Neural progenitor cell (in vitro differentiated cells): ENCODE measurements around the gene ATP6V1G1. TPM values are rescaled to one million over a fixed set of nuclear protein-coding genes. Genes with fewer than 3 reads are reported as not detected.

Source experiments
- DNase-seq: peaks from one replicate; pipeline ENCODE4 v3.0.0-alpha.2; 2016; ENCODE audit warnings: low spot score
- H2AFZ ChIP-seq: fragments of 200-600 bp; sonication (generic); replicated peaks from 2 replicates; pipeline ENCODE4 v1.6.1; 2016; ENCODE audit warnings: antibody characterized with exemption
- H3F3A ChIP-seq: fragments of 200-600 bp; sonication (generic); 2 replicates; pipeline ENCODE4 v1.6.1; 2016; ENCODE audit warnings: antibody characterized with exemption, low read depth
- H3K27ac ChIP-seq: fragments of 200-600 bp; sonication (generic); 2 replicates; pipeline ENCODE4 v1.5.1; 2016; ENCODE audit warnings: mild to moderate bottlenecking
- H3K27me3 ChIP-seq: fragments of 200-600 bp; sonication (generic); 2 replicates; pipeline ENCODE4 v1.6.1; 2016; ENCODE audit warnings: mild to moderate bottlenecking, moderate library complexity
- H3K36me3 ChIP-seq: fragments of 200-600 bp; sonication (generic); 2 replicates; pipeline ENCODE4 v1.5.1; 2016
- H3K4me1 ChIP-seq: fragments of 200-600 bp; sonication (generic); 2 replicates; pipeline ENCODE4 v1.6.1; 2016; ENCODE audit warnings: mixed run types
- H3K4me2 ChIP-seq: fragments of 200-600 bp; sonication (generic); 2 replicates; pipeline ENCODE4 v1.6.1; 2016
- H3K4me3 ChIP-seq: fragments of 200-600 bp; sonication (generic); 2 replicates; pipeline ENCODE4 v1.5.1; 2016
- H3K79me2 ChIP-seq: fragments of 200-600 bp; sonication (generic); 2 replicates; pipeline ENCODE4 v1.6.1; 2016; ENCODE audit warnings: low read depth
- H3K9ac ChIP-seq: fragments of 200-600 bp; sonication (generic); 2 replicates; pipeline ENCODE4 v1.6.1; 2016
- H3K9me3 ChIP-seq: fragments of 200-600 bp; sonication (generic); 2 replicates; pipeline ENCODE4 v1.5.1; 2016; ENCODE audit warnings: low read depth
- H4K20me1 ChIP-seq: fragments of 200-600 bp; sonication (generic); 2 replicates; pipeline ENCODE4 v1.6.1; 2016; ENCODE audit warnings: low read depth
- H3K27ac Mint-ChIP-seq: 3 replicates; pipeline ENCODE4 v1.8.0; 2021; ENCODE audit warnings: mixed read lengths
- H3K27me3 Mint-ChIP-seq: 2 replicates; pipeline ENCODE4 v1.8.0; 2022; ENCODE audit warnings: low read depth, mild to moderate bottlenecking, inconsistent platforms, moderate library complexity, mixed read lengths; ENCODE audit not compliant: insufficient read depth
- H3K36me3 Mint-ChIP-seq: 3 replicates; pipeline ENCODE4 v1.8.0; 2021; ENCODE audit warnings: mixed read lengths
- H3K4me1 Mint-ChIP-seq: 3 replicates; pipeline ENCODE4 v1.8.0; 2021; ENCODE audit warnings: mixed read lengths
- H3K4me3 Mint-ChIP-seq: 3 replicates; pipeline ENCODE4 v1.8.0; 2021; ENCODE audit warnings: mild to moderate bottlenecking, moderate library complexity, mixed read lengths
- H3K9me3 Mint-ChIP-seq: 3 replicates; pipeline ENCODE4 v1.8.0; 2020; ENCODE audit warnings: mixed read lengths
- EZH2 ChIP-seq: fragments of 200-600 bp; sonication (generic); IDR thresholded peaks from 2 replicates; pipeline ENCODE4 v1.6.1; 2017; ENCODE audit warnings: antibody characterized with exemption, mild to moderate bottlenecking, moderate library complexity
- EZH2phosphoT487 ChIP-seq: fragments of 200-600 bp; sonication (generic); IDR thresholded peaks from 2 replicates; pipeline ENCODE4 v1.6.1; 2017; ENCODE audit warnings: antibody characterized with exemption
- total RNA-seq: library from RNA; depleted of rRNA; stranded (reverse); fragments of >200 nt; gene quantifications from 2 replicates; pipeline ENCODE4 v1.2.3, GENCODE V29; 2015; ENCODE audit warnings: low replicate concordance
- TF ChIP-seq, protein P1 (sequence below): fragments of 200-600 bp; sonication (generic); IDR thresholded peaks from 2 replicates; pipeline ENCODE4 v1.5.1; 2017; ENCODE audit warnings: antibody characterized with exemption, mild to moderate bottlenecking

The ATP6V1G1 gene
- total RNA-seq, 1 donor from 2014 or later, result 253 TPM

DNA sequence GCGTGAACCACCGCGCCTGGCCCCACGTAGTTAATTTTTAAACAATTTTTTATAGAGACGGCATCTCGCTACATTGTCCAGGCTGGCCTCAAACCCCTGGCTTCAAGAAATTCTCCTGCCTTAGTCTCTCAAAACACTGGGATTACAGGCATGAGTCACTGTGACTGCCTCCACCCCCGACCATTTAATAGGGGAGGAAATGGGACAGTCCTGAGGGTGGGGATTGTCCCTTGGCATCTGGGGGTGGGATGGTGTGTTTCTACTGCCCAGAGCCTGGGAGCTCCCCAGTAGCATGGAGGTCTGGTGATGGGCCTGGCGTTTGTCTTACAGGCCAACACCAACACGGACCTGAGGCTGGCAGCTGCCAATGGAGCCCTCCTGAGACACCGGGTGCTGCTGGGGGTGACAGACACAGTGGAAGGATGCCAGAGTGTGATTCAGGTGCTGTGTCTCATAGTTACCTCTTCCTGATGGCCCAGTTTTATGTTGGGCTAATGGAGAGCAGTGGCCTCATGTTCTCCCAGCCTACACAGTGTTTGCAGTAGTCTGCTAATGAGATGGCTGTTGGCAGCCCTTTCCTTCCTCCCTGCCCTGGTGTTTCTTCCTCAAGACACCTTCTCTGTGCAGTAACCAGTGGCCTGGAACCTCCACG lies 46.0 kb downstream of the ATP6V1G1 start:
- Histone ChIP-seq H4K20me1 (no peaks in the 10 kb centered on the region), H2AFZ (no peak overlapping the region), H3K36me3 (no peaks in the 10 kb centered on the region), H3F3A (no peaks in the 10 kb centered on the region), H3K79me2 (no peaks in the 10 kb centered on the region), H3K27ac (no peak overlapping the region), H3K4me1 (no peaks in the 10 kb centered on the region), H3K27me3 (no peaks in the 10 kb centered on the region), H3K9ac (no peak overlapping the region), H3K9me3 (no peaks in the 10 kb centered on the region), H3K4me2 (no peak overlapping the region), H3K4me3 (no peak overlapping the region)
- peaks cover 2% of the 10 kb centered on the region for H3K36me3 Mint-ChIP-seq
- no peak overlapping the region for H3K4me3 Mint-ChIP-seq
- no peak for DNase-seq
- TF ChIP-seq EZH2, result no peak
- TF ChIP-seq, protein P1, sequence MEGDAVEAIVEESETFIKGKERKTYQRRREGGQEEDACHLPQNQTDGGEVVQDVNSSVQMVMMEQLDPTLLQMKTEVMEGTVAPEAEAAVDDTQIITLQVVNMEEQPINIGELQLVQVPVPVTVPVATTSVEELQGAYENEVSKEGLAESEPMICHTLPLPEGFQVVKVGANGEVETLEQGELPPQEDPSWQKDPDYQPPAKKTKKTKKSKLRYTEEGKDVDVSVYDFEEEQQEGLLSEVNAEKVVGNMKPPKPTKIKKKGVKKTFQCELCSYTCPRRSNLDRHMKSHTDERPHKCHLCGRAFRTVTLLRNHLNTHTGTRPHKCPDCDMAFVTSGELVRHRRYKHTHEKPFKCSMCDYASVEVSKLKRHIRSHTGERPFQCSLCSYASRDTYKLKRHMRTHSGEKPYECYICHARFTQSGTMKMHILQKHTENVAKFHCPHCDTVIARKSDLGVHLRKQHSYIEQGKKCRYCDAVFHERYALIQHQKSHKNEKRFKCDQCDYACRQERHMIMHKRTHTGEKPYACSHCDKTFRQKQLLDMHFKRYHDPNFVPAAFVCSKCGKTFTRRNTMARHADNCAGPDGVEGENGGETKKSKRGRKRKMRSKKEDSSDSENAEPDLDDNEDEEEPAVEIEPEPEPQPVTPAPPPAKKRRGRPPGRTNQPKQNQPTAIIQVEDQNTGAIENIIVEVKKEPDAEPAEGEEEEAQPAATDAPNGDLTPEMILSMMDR, result no peak
- TF ChIP-seq EZH2phosphoT487, result no peak
- no peaks in the 10 kb centered on the region for H3K9me3 Mint-ChIP-seq
- H3K27me3 Mint-ChIP-seq, result no peaks in the 10 kb centered on the region
- no peaks in the 10 kb centered on the region for H3K4me1 Mint-ChIP-seq
- no peak overlapping the region for H3K27ac Mint-ChIP-seq

DNA sequence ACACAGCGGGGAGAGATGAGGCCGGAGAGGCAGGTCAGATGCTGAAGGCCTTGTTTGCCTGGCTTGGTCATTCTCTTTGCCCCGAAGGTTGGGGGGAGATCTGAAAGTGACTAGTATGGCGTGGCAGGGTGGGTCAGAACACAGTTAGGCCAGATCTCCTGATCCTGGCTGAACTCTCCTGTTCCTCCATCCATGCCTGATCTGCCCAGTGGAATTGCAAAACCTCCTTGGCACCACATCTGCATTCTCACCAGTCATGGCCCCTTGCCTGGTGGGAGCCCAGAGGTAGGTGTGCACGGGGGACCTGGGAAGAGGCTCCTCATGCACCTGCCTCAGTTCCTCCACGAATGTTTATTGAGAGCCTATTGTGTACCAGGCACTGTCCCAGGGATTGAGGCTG lies 46.8 kb downstream of the ATP6V1G1 start:
- Histone ChIP-seq H3K27ac (no peak overlapping the region), H3K27me3 (no peaks in the 10 kb centered on the region), H3K4me3 (no peak overlapping the region), H3K9me3 (no peaks in the 10 kb centered on the region), H3F3A (no peaks in the 10 kb centered on the region), H3K4me1 (no peaks in the 10 kb centered on the region), H3K36me3 (no peaks in the 10 kb centered on the region), H3K79me2 (no peaks in the 10 kb centered on the region), H3K9ac (no peak overlapping the region), H3K4me2 (no peak overlapping the region), H2AFZ (no peak overlapping the region), H4K20me1 (no peaks in the 10 kb centered on the region)
- no peak for DNase-seq
- H3K27me3 Mint-ChIP-seq, result no peaks in the 10 kb centered on the region
- H3K4me3 Mint-ChIP-seq, result no peak overlapping the region
- H3K4me1 Mint-ChIP-seq, result no peaks in the 10 kb centered on the region
- H3K27ac Mint-ChIP-seq, result no peak overlapping the region
- H3K36me3 Mint-ChIP-seq, result peaks cover 2% of the 10 kb centered on the region
- H3K9me3 Mint-ChIP-seq, result no peaks in the 10 kb centered on the region
- no peak for TF ChIP-seq EZH2
- no peak for TF ChIP-seq EZH2phosphoT487
- TF ChIP-seq, protein P1, result no peak

DNA sequence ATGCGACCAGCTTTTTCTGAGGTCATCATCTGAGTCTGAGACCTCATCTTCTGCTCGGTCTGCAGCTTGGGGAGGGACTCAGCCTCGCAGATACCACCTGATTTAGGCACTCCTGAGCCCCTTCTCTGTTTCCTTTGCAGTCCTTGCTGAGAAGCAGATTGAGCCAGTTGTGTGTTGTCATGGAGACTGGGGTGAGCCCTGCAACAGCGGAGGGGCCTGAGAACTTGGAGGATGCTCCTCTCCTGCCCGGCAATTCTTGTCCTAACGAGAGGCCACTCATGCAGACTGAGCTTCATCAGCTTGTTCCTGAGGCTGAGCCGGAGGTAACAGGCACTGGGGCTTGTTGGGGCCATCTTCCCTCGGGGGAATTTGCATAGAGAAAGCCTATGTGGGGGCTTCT lies 50.8 kb downstream of the ATP6V1G1 start:
- peak; percentile 33 for DNase-seq
- H3K79me2 ChIP-seq, result no peaks in the 10 kb centered on the region
- H3K27ac ChIP-seq, result no peak overlapping the region
- no peaks in the 10 kb centered on the region for H3K36me3 ChIP-seq
- H3K4me3 ChIP-seq, result no peak overlapping the region
- H3F3A ChIP-seq, result no peaks in the 10 kb centered on the region
- Mint-ChIP-seq H3K4me3 (no peak overlapping the region), H3K9me3 (no peaks in the 10 kb centered on the region), H3K4me1 (no peaks in the 10 kb centered on the region), H3K27ac (no peak overlapping the region), H3K36me3 (peaks cover 2% of the 10 kb centered on the region), H3K27me3 (no peaks in the 10 kb centered on the region)
- H3K4me2 ChIP-seq, result no peak overlapping the region
- H3K27me3 ChIP-seq, result no peaks in the 10 kb centered on the region
- H3K9me3 ChIP-seq, result no peaks in the 10 kb centered on the region
- H2AFZ ChIP-seq, result no peak overlapping the region
- no peaks in the 10 kb centered on the region for H3K4me1 ChIP-seq
- no peaks in the 10 kb centered on the region for H4K20me1 ChIP-seq
- H3K9ac ChIP-seq, result no peak overlapping the region
- TF ChIP-seq EZH2, result no peak
- TF ChIP-seq EZH2phosphoT487, result no peak
- TF ChIP-seq, protein P1, result no peak
